OCI-LY7 (cell line): ENCODE data around the gene RBM33.

Experiments
- EZH2phosphoT487 ChIP-seq: fragments of 200-600 bp; sonication (generic); IDR thresholded peaks from 2 replicates; pipeline ENCODE4 v1.6.1; 2018; ENCODE audit warnings: low read depth, borderline replicate concordance, mild to moderate bottlenecking, mixed run types, antibody characterized with exemption, low read length, moderate library complexity, mixed read lengths
- TF ChIP-seq, protein P1 (sequence below): fragments of 200-600 bp; sonication (generic); conservative IDR thresholded peaks from 2 replicates; pipeline ENCODE4 v1.5.1; 2014; ENCODE audit warnings: mild to moderate bottlenecking, antibody characterized with exemption, low read length, moderate library complexity, mixed read lengths

- TF ChIP-seq, protein P1, sequence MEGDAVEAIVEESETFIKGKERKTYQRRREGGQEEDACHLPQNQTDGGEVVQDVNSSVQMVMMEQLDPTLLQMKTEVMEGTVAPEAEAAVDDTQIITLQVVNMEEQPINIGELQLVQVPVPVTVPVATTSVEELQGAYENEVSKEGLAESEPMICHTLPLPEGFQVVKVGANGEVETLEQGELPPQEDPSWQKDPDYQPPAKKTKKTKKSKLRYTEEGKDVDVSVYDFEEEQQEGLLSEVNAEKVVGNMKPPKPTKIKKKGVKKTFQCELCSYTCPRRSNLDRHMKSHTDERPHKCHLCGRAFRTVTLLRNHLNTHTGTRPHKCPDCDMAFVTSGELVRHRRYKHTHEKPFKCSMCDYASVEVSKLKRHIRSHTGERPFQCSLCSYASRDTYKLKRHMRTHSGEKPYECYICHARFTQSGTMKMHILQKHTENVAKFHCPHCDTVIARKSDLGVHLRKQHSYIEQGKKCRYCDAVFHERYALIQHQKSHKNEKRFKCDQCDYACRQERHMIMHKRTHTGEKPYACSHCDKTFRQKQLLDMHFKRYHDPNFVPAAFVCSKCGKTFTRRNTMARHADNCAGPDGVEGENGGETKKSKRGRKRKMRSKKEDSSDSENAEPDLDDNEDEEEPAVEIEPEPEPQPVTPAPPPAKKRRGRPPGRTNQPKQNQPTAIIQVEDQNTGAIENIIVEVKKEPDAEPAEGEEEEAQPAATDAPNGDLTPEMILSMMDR = no peak
- no peak for TF ChIP-seq EZH2phosphoT487
Observed at GRCh38 chr7:155646669-155647068, 2.2 kb downstream of the RBM33 start.
